HG03103 (cell line): ENCODE data around the gene FOXL2.
A peak's percentile ranks its signal among the peaks of the same experiment; 100 is the strongest.

Experiments
- ATAC-seq: cut with Tn5 transposase; IDR thresholded peaks from one replicate; pipeline ENCODE4 v1.9.1; 2021; ENCODE audit warnings: low read depth; ENCODE audit not compliant: unreplicated experiment

The FOXL2 gene

GRCh38 chr3:138945709-138946662, 951 bp downstream of the FOXL2 start:
- no peak for ATAC-seq

GRCh38 chr3:138944929-138945708, 1.8 kb downstream of the FOXL2 start:
- no peak for ATAC-seq

GRCh38 chr3:138944654-138944928, 2.3 kb downstream of the FOXL2 start:
- ATAC-seq, result no peak

GRCh38 chr3:138943724-138944653, 2.9 kb downstream of the FOXL2 start:
- no peak for ATAC-seq

GRCh38 chr3:138942861-138943623, 3.9 kb downstream of the FOXL2 start:
- ATAC-seq, result no peak

- no peak for ATAC-seq
These were observed 4.7 kb downstream of the FOXL2 start for GRCh38 chr3:138942271-138942670.

- ATAC-seq, result no peak
These were observed 5.6 kb downstream of the FOXL2 start for GRCh38 chr3:138941259-138941885.

- no peak for ATAC-seq
These were observed 6.5 kb downstream of the FOXL2 start for GRCh38 chr3:138940446-138940845.

GRCh38 chr3:138939561-138940241, 7.2 kb downstream of the FOXL2 start:
- ATAC-seq, result no peak

- ATAC-seq, result no peak
These were observed 7.9 kb downstream of the FOXL2 start for GRCh38 chr3:138938877-138939560.

- ATAC-seq, result no peak
These were observed 8.7 kb downstream of the FOXL2 start for GRCh38 chr3:138938056-138938876.

GRCh38 chr3:138937690-138938055, 9.3 kb downstream of the FOXL2 start:
- ATAC-seq, result no peak

- ATAC-seq, result no peak
These were observed 9.9 kb downstream of the FOXL2 start for GRCh38 chr3:138936741-138937689.

- ATAC-seq, result peak; percentile 62
These were observed 10.8 kb downstream of the FOXL2 start for GRCh38 chr3:138935863-138936740.

- ATAC-seq, result no peak
These were observed 11.5 kb downstream of the FOXL2 start for GRCh38 chr3:138935505-138935862.
